GM18505 (cell line): ENCODE measurements around the gene GRM8.

Experiments
- ATAC-seq: cut with Tn5 transposase; IDR thresholded peaks from one replicate; pipeline ENCODE4 v1.9.1; 2021; ENCODE audit not compliant: unreplicated experiment
- POLR2A ChIP-seq: IDR thresholded peaks from 4 replicates; pipeline ENCODE4 v1.6.1; 2011; ENCODE audit warnings: borderline replicate concordance; ENCODE audit not compliant: insufficient read depth, insufficient read length; ENCODE audit errors: extremely low read depth

The GRM8 gene

GRCh38 chr7:127066974-127067373 is 185.8 kb downstream of the GRM8 start:
- TF ChIP-seq POLR2A, result no peak
- no peak for ATAC-seq

GRCh38 chr7:127059475-127059874 is 193.3 kb downstream of the GRM8 start:
- no peak for TF ChIP-seq POLR2A

GRCh38 chr7:127057918-127058317 is 194.8 kb downstream of the GRM8 start:
- no peak for TF ChIP-seq POLR2A
- ATAC-seq, result no peak

More at GRCh38 chr7:127059475-127059874, 193.3 kb downstream of the GRM8 start:
- ATAC-seq, result no peak

- ATAC-seq, result no peak
- TF ChIP-seq POLR2A, result no peak
These were observed 196.5 kb downstream of the GRM8 start for GRCh38 chr7:127056202-127056601.

GRCh38 chr7:127047521-127047920 is 205.2 kb downstream of the GRM8 start:
- ATAC-seq, result no peak
- no peak for TF ChIP-seq POLR2A

- no peak for TF ChIP-seq POLR2A
- ATAC-seq, result no peak
These were observed 210.9 kb downstream of the GRM8 start for GRCh38 chr7:127041689-127042452.

GRCh38 chr7:127040042-127040441 is 212.7 kb downstream of the GRM8 start:
- no peak for TF ChIP-seq POLR2A
- no peak for ATAC-seq

GRCh38 chr7:127039541-127039940 is 213.2 kb downstream of the GRM8 start:
- ATAC-seq, result no peak
- no peak for TF ChIP-seq POLR2A

- TF ChIP-seq POLR2A, result no peak
- ATAC-seq, result no peak
These were observed 217.4 kb downstream of the GRM8 start for GRCh38 chr7:127035203-127035849.

- TF ChIP-seq POLR2A, result no peak
These were observed 218.4 kb downstream of the GRM8 start for GRCh38 chr7:127034186-127034806.

GRCh38 chr7:127029823-127030222 is 222.9 kb downstream of the GRM8 start:
- no peak for ATAC-seq
- TF ChIP-seq POLR2A, result no peak

More at GRCh38 chr7:127034186-127034806, 218.4 kb downstream of the GRM8 start:
- no peak for ATAC-seq

- TF ChIP-seq POLR2A, result no peak
- no peak for ATAC-seq
These were observed 230.9 kb downstream of the GRM8 start for GRCh38 chr7:127021857-127022256.

- ATAC-seq, result no peak
- no peak for TF ChIP-seq POLR2A
These were observed 231.6 kb downstream of the GRM8 start for GRCh38 chr7:127021019-127021738.
